Trophoblast cell (in vitro differentiated cells and primary cell): ENCODE measurements around the gene LANCL2.

Source experiments
- DNase-seq, 2 donors: peaks; one replicate each; pipeline ENCODE4 v3.0.0-alpha.2; 2016
- H2AFZ ChIP-seq: 2 replicates; pipeline ENCODE4 v1.6.1; 2013; ENCODE audit warnings: low read length, moderate library complexity, mild to moderate bottlenecking; ENCODE audit not compliant: insufficient read depth, poor library complexity
- H2AK5ac ChIP-seq: 2 replicates; pipeline ENCODE4 v1.6.1; 2013; ENCODE audit warnings: mild to moderate bottlenecking, low read length
- H2BK120ac ChIP-seq: 2 replicates; pipeline ENCODE4 v1.6.1; 2013; ENCODE audit warnings: low read length, mild to moderate bottlenecking, moderate library complexity; ENCODE audit not compliant: insufficient read depth, poor library complexity
- H2BK12ac ChIP-seq: 2 replicates; pipeline ENCODE4 v1.6.1; 2013; ENCODE audit warnings: mild to moderate bottlenecking, low read length, moderate library complexity
- H2BK5ac ChIP-seq: 2 replicates; pipeline ENCODE4 v1.6.1; 2013; ENCODE audit warnings: low read length, low read depth, moderate library complexity, mild to moderate bottlenecking; ENCODE audit not compliant: poor library complexity
- H3K14ac ChIP-seq: 2 replicates; pipeline ENCODE4 v1.6.1; 2013; ENCODE audit warnings: mild to moderate bottlenecking, low read length
- H3K18ac ChIP-seq: 2 replicates; pipeline ENCODE4 v1.6.1; 2013; ENCODE audit warnings: mild to moderate bottlenecking, low read length
- H3K23ac ChIP-seq: 2 replicates; pipeline ENCODE4 v1.6.1; 2013; ENCODE audit warnings: low read length
- H3K27ac ChIP-seq: 2 replicates; pipeline ENCODE4 v1.5.1; 2013; ENCODE audit warnings: low read depth, mild to moderate bottlenecking, inconsistent platforms, low read length, moderate library complexity
- H3K27me3 ChIP-seq: 2 replicates; pipeline ENCODE4 v1.6.1; 2013; ENCODE audit warnings: inconsistent platforms, mild to moderate bottlenecking, low read length, moderate library complexity; ENCODE audit not compliant: insufficient read depth
- H3K36me3 ChIP-seq, 2 experiments: 1 replicate in 1 of 2; 2 replicates in 1 of 2; pipeline ENCODE4 v1.6.1; 2013; ENCODE audit warnings: low read length in 2 of 2, mild to moderate bottlenecking in 2 of 2, moderate library complexity in 1 of 2; ENCODE audit not compliant: insufficient read depth in 2 of 2, control insufficient read depth in 1 of 2
- H3K4ac ChIP-seq: 2 replicates; pipeline ENCODE4 v1.6.1; 2013; ENCODE audit warnings: low read depth, mild to moderate bottlenecking, low read length, moderate library complexity
- H3K4me1 ChIP-seq, 2 experiments: 1 replicate in 1 of 2; 2 replicates in 1 of 2; pipeline ENCODE4 v1.6.1; 2013; ENCODE audit warnings: low read length in 2 of 2, mild to moderate bottlenecking in 2 of 2, moderate library complexity in 1 of 2; ENCODE audit not compliant: insufficient read depth in 2 of 2, control insufficient read depth in 1 of 2
- H3K4me2 ChIP-seq: 2 replicates; pipeline ENCODE4 v1.6.1; 2013; ENCODE audit warnings: inconsistent platforms, mild to moderate bottlenecking, low read length, moderate library complexity
- H3K4me3 ChIP-seq: 2 replicates; pipeline ENCODE4 v1.5.1; 2013; ENCODE audit warnings: mild to moderate bottlenecking, low read depth, low read length, inconsistent platforms
- H3K79me1 ChIP-seq: one replicate; pipeline ENCODE4 v1.6.1; 2013; ENCODE audit warnings: low read length
- H3K79me2 ChIP-seq: 2 replicates; pipeline ENCODE4 v1.6.1; 2013; ENCODE audit warnings: low read length, mild to moderate bottlenecking; ENCODE audit not compliant: control insufficient read depth, insufficient read depth, poor library complexity
- H3K9ac ChIP-seq: 2 replicates; pipeline ENCODE4 v1.6.1; 2013; ENCODE audit warnings: mild to moderate bottlenecking, low read length
- H3K9me3 ChIP-seq: 2 replicates; pipeline ENCODE4 v1.6.1; 2013; ENCODE audit warnings: low read depth, mild to moderate bottlenecking, control low read depth, inconsistent platforms, low read length; ENCODE audit not compliant: insufficient read depth
- H4K12ac ChIP-seq: 2 replicates; pipeline ENCODE4 v1.6.1; 2013; ENCODE audit warnings: low read depth, mild to moderate bottlenecking, low read length, moderate library complexity
- H4K8ac ChIP-seq: 2 replicates; pipeline ENCODE4 v1.6.1; 2013; ENCODE audit warnings: low read depth, mild to moderate bottlenecking, low read length, moderate library complexity
- H4K91ac ChIP-seq: one replicate; pipeline ENCODE4 v1.6.1; 2013; ENCODE audit warnings: low read depth, mild to moderate bottlenecking, low read length, moderate library complexity
- WGBS: extraction: QIAGEN DNeasy Blood & Tissue Kit; methylation state at CpG from one replicate; pipeline ENCODE4 v1.1.7; 2013; ENCODE audit warnings: missing lambda C conversion rate; ENCODE audit not compliant: insufficient read length, insufficient coverage; ENCODE audit errors: extremely low coverage; 5-methylcytosine and 5-hydroxymethylcytosine counted together

The LANCL2 gene

DNA sequence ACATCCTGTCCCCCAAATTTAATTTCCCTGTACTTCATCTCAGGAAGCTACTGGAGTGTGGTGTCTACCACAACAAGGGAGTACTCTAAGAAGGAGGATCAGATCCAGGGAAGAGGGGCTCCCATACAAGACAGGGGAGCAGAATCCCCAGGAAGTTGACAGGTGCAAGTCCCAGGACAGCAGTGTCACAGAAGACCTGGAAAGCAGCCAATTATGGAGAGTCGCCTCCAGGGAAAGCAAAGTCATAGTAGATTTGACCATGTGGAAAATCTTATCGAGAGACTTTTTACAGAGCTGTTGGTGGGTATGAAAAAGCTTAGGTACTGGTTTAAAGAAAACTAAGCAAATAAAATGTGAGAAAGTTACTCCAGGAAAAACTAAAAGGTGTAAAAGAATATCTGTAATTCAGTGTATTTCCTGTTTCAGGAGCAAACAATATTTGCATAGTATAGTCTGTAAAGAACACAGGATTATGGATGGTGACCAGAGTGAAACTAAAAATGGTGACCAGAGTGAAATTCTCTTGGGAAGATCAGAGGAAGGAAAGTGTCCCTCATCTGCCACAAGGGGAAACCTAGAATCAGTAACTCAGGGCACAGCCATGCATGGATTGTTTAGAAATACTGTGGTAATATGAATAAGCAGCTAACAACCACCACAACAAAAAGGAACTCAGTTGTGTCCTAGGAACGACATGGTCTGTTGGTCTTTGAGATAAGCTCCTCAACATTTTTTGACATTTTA lies 44.5 kb downstream of the LANCL2 start:
- H3K18ac ChIP-seq, result no peak overlapping the region

DNA sequence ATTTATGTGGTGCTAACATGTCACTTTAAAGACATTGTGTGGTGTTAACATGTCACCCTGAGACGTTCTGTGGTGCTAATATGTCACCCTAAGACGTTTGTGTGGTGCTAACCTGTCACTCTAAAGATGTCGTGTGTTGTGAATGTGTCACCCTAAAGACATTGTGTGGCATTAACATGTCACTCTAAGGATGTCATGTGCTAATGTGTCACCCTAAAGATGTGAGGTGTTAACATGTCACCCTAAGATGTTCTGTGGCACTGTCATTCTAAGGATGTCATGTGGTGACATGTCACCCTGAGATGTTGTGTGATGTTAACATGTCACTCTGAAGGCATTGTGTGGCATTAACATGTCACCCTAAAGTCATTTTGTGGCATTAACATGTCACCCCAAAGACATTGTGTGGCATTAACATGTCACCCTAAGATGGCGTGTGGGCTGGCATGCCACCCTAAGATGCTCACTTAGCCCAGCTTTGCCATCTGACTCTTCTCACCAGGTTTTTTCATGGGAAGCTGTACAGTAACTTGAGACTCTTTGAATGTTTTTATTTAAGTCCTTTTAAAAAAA lies 45.6 kb downstream of the LANCL2 start:
- Histone ChIP-seq H2BK12ac (no peak overlapping the region), H3K9ac (no peak overlapping the region), H3K4me3 (no peak overlapping the region), H3K79me2 (no peaks in the 10 kb centered on the region), H3K4ac (no peak overlapping the region), H4K8ac (no peak overlapping the region), H3K23ac (no peak overlapping the region), H2BK120ac (no peak overlapping the region), H3K4me1 (no peaks in the 10 kb centered on the region), H3K27me3 (no peaks in the 10 kb centered on the region), H2AFZ (no peak overlapping the region), H2AK5ac (no peak overlapping the region), H3K4me2 (no peak overlapping the region), H3K18ac (no peak overlapping the region), H3K79me1 (no peaks in the 10 kb centered on the region), H4K12ac (no peak overlapping the region), H4K91ac (no peak overlapping the region), H3K14ac (no peak overlapping the region), H2BK5ac (no peak overlapping the region), H3K36me3 (peaks cover 0 to 1% of the 10 kb centered on the region in 2 experiments), H3K27ac (no peak overlapping the region), H3K9me3 (no peaks in the 10 kb centered on the region)
- no CpG with 5 or more reads among the region's 4 CpGs for WGBS
- DNase-seq, result no peak

More for the DNA sequence above, 44.5 kb downstream of the LANCL2 start:
- DNase-seq, result no peak
- Histone ChIP-seq H3K27ac (no peak overlapping the region), H2AK5ac (no peak overlapping the region), H4K12ac (no peak overlapping the region), H3K4me2 (no peak overlapping the region), H3K4me1 (no peaks in the 10 kb centered on the region), H3K4ac (no peak overlapping the region), H3K4me3 (no peak overlapping the region), H3K36me3 (peaks cover 0 to 3% of the 10 kb centered on the region in 2 experiments), H2BK12ac (no peak overlapping the region), H3K79me2 (no peaks in the 10 kb centered on the region), H3K9ac (no peak overlapping the region), H4K8ac (no peak overlapping the region), H3K79me1 (no peaks in the 10 kb centered on the region), H3K9me3 (peaks cover 2% of the 10 kb centered on the region), H3K23ac (no peak overlapping the region), H2BK5ac (no peak overlapping the region), H3K14ac (no peak overlapping the region), H2BK120ac (no peak overlapping the region), H3K27me3 (no peaks in the 10 kb centered on the region), H2AFZ (no peak overlapping the region), H4K91ac (no peak overlapping the region)
- no CpG with 5 or more reads among the region's 3 CpGs for WGBS

DNA sequence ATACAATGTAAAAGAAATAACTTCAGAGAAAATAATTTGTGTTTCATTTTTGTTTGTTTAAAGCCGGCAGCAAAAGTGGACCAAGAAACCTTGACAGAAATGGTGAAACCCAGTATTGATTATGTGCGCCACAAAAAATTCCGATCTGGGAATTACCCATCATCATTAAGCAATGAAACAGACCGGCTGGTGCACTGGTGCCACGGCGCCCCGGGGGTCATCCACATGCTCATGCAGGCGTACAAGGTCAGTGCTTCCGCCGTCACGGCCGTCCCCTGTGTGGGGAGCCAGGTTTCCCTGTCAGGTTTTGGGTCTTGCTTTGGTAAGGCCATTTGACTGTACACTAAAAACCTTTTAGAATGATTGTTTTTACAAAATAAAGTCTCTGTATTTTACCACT lies 46.7 kb downstream of the LANCL2 start:
- H3K14ac ChIP-seq, result no peak overlapping the region
- H3K27ac ChIP-seq, result no peak overlapping the region
- H3K18ac ChIP-seq, result no peak overlapping the region
- H3K23ac ChIP-seq, result no peak overlapping the region
- no CpG with 5 or more reads among the region's 12 CpGs for WGBS
- no peak overlapping the region for H4K12ac ChIP-seq
- H2BK120ac ChIP-seq, result no peak overlapping the region
- H3K79me2 ChIP-seq, result no peaks in the 10 kb centered on the region
- no peak overlapping the region for H2BK5ac ChIP-seq
- H4K91ac ChIP-seq, result no peak overlapping the region
- no peak overlapping the region for H3K4me3 ChIP-seq
- H2BK12ac ChIP-seq, result no peak overlapping the region
- no peaks in the 10 kb centered on the region for H3K79me1 ChIP-seq
- H3K9ac ChIP-seq, result no peak overlapping the region
- H2AFZ ChIP-seq, result no peak overlapping the region
- H3K4me2 ChIP-seq, result no peak overlapping the region
- no peak overlapping the region for H2AK5ac ChIP-seq
- DNase-seq, result no peak
- H3K27me3 ChIP-seq, result no peaks in the 10 kb centered on the region
- no peaks in the 10 kb centered on the region for H3K4me1 ChIP-seq
- no peak overlapping the region for H3K4ac ChIP-seq
- no peak overlapping the region for H4K8ac ChIP-seq
- H3K36me3 ChIP-seq, result peaks cover 0 to 1% of the 10 kb centered on the region in 2 experiments
- no peaks in the 10 kb centered on the region for H3K9me3 ChIP-seq

DNA sequence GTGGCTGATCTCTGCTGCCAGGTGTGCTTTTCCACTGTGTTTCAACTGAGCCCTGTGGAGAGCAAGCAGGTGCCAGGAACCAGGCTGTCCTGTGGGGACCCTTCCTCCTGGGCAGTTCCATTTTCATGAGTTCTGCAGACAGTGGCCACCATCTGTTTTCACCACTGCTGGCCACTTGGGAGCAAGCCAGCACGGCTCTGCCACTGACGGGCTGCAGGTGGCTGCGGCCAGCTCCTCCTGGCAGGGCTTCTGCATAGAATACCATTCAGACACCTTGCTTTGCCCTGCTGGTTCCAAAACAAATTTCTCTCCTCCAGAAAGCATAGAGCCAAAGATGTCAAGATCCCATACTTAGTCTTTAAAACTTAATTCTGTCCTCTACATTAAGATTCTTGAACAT lies 48.3 kb downstream of the LANCL2 start:
- no peak for DNase-seq
- no peak overlapping the region for H3K4me2 ChIP-seq
- no peak overlapping the region for H2AK5ac ChIP-seq
- no peak overlapping the region for H3K18ac ChIP-seq
- H4K91ac ChIP-seq, result no peak overlapping the region
- H3K79me2 ChIP-seq, result no peaks in the 10 kb centered on the region
- H3K9ac ChIP-seq, result no peak overlapping the region
- H3K27ac ChIP-seq, result no peak overlapping the region
- no peak overlapping the region for H2BK120ac ChIP-seq
- no peak overlapping the region for H4K8ac ChIP-seq
- H3K14ac ChIP-seq, result no peak overlapping the region
- no peak overlapping the region for H4K12ac ChIP-seq
- no peaks in the 10 kb centered on the region for H3K79me1 ChIP-seq
- no peak overlapping the region for H2BK12ac ChIP-seq
- no peak overlapping the region for H3K23ac ChIP-seq
- H3K9me3 ChIP-seq, result no peaks in the 10 kb centered on the region
- no peak overlapping the region for H3K4ac ChIP-seq
- no CpG with 5 or more reads among the region's 3 CpGs for WGBS
- H2AFZ ChIP-seq, result no peak overlapping the region
- H3K4me3 ChIP-seq, result no peak overlapping the region
- H3K27me3 ChIP-seq, result no peaks in the 10 kb centered on the region
- H2BK5ac ChIP-seq, result no peak overlapping the region
- no peaks in the 10 kb centered on the region for H3K4me1 ChIP-seq
- H3K36me3 ChIP-seq, result peaks cover 0 to 1% of the 10 kb centered on the region in 2 experiments
